ENCODE measurements around the gene HSPA12A.

HSPA12A gene, protein sequence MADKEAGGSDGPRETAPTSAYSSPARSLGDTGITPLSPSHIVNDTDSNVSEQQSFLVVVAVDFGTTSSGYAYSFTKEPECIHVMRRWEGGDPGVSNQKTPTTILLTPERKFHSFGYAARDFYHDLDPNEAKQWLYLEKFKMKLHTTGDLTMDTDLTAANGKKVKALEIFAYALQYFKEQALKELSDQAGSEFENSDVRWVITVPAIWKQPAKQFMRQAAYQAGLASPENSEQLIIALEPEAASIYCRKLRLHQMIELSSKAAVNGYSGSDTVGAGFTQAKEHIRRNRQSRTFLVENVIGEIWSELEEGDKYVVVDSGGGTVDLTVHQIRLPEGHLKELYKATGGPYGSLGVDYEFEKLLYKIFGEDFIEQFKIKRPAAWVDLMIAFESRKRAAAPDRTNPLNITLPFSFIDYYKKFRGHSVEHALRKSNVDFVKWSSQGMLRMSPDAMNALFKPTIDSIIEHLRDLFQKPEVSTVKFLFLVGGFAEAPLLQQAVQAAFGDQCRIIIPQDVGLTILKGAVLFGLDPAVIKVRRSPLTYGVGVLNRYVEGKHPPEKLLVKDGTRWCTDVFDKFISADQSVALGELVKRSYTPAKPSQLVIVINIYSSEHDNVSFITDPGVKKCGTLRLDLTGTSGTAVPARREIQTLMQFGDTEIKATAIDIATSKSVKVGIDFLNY

DNA sequence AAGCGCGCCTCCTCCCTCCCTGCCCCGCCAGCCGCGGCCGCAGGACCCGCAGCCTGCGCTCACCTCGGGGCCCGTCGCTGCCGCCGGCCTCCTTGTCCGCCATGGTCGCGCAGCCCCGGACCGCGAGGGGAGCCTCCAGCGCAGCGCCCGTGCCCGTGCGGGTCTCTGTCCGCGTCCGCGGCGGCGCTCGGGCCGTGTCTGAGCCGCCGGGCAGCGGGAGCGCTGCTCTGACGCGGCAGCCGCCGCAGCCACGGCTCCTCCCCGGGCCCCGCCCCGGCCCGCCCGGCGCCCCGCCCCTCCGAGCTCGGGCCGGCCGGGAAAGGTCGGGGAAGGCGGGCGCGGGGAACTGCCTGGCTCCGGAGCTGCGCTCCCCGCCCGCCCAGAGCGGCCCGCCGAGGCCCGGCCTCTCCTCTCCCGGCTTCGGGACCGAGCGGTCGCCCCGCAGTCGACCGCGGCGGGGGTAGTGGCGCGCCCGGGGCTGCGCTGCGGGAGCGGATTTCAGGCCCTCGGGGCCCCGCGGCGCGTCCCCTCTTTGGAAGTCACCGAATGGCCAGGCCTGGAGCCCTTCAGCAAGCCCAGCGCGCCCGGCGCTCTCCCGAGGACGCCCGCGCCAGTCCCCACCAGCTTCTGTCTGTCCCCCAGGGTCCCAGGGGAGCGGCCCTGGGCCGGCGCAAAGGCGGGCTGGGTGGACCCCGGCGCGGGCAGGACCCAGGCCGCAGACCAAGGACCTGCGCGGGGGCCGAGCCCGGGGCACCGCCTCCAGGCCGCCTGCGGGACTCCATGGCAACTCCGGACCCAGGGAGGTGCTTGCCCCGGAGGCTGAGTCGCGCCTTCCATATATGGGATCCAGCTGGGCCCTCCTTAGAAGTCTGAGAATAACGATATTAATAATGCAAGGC is at the start of gene HSPA12A:
HSPA12A (minus strand) TSS at position 200 of the 899 bp plus-strand sequence; CDS start at position 103, 97 bp downstream.
- peak; percentile 26 for DNase-seq

DNA sequence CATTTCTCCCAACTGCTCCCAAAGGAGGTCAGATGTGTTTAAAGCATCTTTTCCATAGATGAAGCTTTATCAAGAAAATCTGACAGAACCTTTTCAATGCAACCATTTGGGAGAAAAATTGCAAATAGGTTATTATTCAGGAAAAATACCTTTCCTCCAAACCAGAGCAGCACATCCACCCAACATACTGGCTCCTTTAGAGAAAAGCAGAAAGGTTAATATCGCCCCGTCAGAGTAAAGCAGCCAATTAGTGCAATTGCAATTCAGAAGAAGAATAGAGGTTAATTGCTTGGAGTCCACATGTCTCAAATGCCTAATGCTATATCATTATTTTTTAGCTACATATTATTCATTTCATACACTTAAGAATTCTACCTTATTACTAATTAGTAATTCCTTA is 48.9 kb upstream of the HSPA12A start:
- DNase-seq, result no peak

DNA sequence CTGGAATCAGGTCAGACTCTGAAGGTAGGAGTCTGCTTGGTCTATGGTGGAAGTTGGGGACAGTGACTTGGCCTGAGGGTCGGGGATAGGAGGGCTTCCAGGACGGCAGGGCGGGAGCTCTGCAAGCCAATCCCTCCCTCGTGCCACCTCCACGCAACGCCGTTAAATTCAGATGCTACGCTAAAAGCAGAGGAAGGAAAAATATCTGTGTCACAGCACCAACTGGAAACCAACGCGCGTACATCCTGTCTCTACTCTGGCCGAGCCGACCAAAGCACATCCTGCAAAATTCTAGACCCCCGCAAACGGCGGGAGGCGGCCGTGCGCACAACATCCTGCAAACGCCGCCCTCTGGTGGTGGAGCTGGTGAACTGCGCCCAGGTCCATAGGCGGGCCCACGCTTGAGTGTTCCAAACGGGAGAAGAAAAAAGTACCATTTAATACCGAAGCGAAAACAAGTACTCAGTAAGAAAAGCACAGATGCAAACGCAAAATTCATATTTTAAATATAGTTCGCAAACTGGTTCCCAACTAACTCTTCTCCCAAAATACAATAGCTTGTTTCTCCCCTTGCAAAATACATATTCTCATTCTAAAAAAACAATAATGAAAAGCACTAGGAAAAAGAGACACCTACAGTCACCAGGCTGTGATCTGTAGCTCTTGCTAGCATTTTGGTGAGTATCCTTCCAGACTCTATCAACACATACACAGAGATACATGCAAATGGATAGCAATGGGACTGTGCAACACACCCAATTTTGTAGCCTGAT is 45.7 kb upstream of the HSPA12A start:
- peak; percentile 54 for DNase-seq

DNA sequence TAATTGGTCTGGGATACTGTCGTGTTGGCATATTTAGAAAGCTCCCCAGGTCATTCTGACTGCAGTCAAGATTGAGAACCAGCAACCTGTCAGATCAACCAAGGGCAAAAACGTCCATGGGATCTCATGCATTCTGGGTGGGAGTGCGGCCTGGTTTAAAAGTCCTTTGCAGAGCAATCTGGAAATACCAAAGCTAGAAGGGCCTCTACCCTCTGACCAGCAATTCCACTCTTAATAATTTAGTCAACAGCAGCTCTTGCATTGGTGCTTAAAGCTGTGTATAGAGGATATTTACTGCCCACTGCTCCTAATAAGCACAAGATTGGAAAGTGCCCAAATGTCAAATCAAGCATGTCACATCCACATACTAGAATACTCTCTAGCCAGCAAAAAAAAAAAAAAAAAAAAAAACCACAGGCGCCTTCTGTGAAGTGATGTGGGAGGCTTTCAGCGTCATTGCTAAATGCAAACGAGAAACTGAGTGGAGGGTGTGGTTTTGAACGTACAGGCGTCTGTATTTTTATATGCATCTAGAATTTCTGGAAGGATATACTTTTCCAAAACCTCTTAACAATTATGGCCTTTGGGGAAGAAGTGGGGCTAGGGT is 44.8 kb upstream of the HSPA12A start:
- DNase-seq, result no peak

DNA sequence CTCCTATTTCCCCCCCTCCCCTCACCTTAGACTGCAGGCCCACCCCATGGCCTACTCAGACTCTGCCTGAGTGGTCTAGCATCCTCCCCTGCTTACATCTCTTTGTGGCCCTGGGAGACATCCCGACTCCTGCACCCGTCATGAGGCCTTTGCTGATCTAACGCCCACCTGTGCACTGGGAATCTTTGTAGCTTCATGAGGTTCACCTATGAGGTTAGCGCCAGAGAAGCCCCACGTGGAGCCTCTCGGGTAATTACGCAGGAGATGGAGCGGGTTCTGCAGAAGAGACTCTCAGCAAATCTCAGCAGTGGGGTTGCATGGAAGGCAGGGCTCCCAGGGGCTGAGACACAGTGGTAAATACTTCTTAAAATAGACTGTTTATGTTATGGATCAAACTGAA is 43.5 kb upstream of the HSPA12A start:
- DNase-seq, result no peak

DNA sequence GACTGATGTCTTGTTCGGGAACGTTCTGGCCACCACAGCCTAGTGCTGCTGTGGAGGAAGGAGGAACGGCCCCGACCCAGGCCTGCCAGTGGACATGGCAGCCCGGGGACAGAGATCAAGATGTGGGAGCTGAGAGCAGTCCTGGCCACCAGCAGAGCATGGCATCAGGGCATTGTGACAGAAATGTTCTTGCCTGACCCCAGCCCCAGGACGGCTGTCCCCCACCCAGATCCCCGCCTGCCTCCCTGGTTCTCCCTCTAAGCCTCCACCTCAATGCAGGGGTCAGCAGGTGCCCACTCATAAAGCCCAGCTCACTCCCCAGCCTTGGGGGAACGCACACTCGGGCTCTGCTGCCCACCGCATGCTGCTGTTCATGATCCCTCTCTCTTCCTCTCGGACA is 42.9 kb upstream of the HSPA12A start:
- DNase-seq, result no peak

DNA sequence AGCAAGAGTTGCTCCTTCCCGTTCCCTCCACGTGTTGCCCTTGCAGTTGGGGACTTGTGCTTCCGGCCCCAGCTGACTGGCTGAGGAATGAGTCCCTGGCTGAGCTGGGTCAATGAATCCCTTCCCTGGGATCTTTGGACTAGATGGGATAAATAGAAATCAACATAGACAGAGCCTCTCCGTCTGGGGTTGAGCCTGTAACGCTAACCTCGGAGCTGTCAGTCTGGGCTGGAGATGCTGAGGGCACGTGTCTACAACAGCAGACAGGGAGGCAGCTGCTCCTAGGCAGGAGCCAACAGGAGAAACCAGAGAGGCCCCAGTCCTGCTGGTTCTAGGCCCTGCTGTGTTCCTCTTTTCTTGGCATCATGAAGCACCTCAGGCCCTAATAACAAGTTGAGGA is 42.3 kb upstream of the HSPA12A start:
- no peak for DNase-seq

DNA sequence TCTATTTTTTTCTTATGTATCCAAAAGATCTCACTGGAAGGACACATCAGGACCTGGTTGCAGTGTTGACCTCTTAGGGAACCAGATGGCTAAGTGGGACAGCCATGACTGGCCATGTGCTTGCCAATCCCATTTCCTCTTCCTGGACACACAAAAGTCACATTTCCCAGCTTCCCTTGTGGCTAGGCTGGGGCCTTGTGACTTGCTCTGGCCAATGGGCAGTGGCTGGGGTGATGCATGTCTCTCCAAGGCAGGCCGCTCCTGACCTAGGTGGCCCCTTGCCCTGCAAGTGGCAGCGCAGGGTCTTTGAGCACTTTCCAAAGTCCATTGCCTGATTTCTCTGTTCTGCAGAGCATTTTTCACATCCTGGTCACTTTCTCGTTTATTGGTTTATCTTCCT is 41.7 kb upstream of the HSPA12A start:
- no peak for DNase-seq

DNA sequence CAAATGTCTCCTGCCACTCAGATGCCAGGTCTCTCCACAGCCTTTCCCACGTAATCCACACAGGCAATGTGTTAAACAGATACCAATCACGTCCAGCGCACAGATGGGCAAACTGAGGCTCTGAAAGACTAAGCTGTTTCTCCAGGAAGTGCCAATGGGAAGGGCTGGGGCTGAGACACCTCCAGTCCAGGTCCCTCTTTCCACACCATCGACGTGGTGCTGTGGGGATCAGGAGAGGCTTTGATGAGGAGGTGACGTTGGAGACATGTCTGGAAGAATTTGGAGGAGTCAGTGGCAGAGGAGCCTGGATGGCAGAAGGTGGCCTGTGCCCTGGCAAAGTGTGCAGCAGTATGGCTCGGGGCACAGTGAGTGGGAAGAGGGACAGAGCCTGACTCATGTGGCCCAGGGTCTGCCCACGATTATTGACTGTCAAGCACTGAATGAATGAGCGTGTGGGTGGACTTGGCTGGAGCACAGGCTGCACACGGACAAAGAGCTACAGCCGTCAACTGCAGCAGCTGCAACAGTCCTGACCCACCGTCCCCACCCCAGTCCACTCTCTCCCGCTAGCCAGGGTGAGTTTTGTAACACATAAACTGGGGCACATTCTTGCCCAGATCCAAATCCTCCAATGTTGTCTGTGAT is 40.8 kb upstream of the HSPA12A start:
- DNase-seq, result no peak

DNA sequence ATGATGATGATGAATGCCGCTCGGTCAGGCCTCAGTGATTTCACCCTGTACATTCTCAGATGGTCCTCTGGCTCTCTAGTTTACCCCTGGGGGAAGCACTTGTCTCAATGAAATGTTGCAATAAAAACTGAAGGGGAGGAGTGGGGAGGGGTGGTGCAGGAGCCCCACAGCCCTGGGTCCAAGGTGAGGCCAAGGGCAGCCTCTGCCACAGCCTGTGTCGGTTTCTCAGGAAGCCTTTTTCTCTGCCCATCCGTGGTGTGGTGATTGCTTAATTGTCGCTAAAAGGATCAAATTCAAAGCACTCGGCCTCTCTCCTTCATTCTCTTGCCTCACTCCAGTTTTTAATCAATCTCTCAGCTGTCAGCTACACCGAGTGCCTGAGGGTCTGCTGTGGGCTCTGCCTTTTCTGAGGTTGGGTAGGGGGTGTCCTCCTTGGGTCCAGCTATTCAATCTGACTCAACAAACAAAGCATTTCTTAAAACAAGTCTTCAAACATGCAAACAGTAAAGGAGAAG is 39.1 kb upstream of the HSPA12A start:
- DNase-seq, result no peak

DNA sequence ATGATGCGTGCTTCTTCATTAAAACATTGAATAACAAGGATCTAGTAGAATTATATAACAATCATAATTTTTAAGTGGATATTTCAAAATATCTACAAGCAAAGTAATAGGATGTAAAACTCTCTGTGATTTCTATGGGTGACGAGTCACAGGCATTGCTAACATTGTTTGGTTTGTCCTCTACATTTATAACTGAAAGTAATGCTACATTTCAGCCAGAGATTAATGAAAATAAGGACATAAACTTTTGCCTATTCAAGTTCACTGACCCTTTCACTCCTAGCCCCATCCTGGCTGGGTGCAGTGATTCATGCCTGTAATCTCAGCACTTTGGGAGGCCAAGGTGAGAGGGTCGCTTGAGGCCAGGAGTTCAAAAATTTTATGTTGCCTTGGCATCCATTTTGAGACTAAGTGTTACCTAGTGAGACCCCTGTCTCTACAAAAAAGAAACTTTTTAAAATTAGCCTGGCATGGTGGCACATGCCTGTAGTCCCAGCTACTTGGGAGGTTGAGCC is 38.4 kb upstream of the HSPA12A start:
- DNase-seq, result no peak

DNA sequence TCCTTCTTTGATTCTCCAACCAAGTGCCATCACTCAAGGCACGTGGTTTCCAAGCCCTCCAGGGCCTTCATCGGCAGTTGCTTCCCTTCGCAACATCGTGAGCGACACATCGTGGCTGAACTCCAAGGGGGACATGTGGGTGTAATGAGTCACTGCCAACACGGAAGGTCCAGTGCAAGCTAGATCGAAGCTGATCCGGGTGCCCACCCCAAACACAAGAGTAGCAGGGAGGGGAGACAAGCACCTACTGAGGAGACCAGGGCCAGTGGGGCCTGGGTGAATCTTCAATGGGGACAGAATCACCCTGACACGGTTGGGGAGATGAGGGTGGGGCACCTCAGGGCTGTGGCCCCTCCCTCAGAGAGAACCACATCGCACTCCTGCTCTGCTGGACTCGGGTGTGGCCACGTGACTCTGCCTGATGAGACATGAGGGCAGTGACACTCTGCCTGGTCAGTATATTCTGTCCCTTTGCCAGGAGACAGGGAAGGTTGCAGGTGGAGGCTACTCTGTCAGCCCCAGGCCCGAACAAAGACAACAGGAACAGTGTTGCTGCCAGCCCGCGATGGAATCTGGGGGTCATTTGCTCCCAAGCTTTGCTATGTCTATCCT is 36.8 kb upstream of the HSPA12A start:
- DNase-seq, result no peak

DNA sequence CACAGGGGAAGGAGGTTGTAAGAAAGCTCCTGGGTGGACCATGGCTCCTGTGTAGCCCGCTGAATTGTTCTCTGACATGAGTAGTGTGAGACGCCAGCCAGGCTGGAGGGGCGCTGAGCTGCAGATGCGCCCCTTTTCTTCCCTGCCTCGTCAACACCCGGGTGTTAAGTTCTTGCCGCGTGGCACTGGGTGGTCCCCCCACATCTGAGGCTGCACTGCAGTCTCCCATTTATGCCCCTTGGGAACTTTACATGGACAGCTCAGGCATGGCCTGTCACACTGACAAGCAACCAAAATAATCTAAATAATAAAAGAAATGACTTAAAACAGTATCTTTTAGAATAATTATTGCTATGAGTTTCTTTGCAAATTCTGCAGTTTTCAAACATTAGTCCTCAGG is 34.6 kb upstream of the HSPA12A start:
- DNase-seq, result no peak

DNA sequence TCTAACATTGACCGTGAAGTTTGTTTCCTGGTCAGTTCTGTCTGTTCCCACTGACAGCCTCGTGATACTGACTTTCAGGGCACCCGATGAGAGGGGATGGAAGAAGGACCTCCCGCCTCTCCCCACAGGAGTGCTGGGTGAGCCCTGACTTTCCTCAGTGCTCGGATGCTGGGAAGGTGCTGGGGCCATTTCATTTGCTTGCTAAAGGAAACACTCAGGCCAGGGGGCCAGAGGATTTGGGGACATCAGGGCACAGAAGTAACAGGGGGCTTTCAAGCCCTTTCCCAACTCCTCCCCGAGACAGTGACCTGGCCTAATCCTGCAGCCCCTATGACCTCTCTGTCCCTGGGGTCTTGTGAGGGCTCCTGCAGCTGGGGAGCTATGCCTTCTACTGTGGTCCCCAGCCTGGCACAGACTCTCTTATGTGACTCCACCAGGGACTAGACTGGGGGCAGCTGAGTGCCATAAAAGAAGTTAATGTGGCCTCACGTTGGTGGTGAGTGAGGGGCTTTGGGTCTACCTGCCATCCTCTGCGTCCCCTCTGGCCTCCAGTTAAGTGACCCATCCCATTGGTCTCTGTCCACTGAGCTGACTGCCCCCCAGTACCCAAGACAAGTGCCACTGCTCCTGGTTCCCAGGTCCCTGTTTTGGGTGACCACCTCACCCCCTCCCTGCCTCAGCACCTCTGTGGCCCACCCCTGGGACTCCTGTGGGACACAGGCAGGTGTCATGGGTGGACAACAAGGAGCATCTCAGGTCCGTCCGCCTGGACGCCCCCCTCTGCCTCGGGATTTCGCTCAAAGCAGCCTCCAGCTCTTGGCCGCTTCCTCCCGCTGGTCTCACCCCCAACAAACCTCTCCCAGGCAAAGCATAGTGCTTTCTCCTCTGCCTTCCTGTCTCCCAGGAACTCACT is 33.4 kb upstream of the HSPA12A start:
- DNase-seq, result no peak

DNA sequence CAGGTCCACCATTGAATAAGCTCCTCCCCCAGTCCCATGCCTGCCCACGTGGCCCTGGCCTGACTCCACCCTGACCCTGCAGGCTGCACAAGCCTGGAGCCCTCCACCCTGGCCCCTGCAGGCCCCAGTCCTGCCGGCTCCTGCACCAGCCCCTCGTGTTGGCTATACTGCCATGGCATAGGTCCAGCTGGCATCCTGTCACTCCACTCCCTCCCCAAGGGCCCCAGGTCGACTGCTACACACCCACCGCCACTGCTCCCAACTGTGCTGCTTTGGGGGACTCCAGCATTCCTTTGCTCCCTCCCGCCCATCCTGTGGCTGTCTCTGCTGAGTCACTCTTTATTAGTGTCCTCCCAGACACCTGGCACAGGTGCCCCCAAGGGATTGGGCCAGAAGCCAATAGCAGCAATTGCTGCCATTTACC is 32.4 kb upstream of the HSPA12A start:
- DNase-seq, result peak; percentile 43

DNA sequence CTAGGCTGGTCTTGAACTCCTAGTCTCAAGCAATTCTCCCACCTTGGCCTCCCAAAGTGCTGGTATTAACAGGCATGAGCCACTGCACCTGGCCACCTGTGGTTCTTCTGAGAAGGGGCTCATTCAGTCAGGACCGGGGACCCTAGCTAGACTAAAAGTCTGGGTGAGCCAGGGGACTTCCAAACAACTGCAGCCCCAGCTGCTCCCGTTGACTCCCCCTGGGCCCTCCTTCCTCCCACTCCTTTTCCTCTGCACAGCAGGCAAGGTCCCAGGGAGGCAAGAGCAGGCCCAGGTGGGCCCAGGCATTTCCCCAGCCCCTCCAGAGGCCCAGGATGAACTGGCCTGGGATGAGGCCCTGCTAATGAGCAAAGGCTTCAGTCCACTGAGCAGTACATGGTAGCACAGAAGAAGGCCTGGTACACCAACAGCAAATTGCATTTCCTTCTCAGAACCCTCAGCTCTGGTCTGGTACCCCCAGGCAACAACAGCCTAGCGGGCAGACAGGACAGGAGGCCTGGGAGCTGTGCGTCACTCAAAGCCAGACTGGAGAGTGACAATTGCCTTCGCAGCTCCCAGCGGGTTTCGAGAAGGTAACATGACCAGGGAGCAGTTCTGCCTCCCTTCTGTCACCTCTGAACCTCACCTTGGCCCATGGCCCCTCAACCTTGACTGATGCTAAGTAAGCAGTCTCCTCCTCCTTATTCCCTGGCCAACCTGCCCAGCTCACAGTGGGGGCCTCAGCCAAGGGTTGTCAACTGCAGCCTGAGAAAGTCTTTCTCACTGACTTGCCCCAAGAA is 30.7 kb upstream of the HSPA12A start:
- no peak for DNase-seq

DNA sequence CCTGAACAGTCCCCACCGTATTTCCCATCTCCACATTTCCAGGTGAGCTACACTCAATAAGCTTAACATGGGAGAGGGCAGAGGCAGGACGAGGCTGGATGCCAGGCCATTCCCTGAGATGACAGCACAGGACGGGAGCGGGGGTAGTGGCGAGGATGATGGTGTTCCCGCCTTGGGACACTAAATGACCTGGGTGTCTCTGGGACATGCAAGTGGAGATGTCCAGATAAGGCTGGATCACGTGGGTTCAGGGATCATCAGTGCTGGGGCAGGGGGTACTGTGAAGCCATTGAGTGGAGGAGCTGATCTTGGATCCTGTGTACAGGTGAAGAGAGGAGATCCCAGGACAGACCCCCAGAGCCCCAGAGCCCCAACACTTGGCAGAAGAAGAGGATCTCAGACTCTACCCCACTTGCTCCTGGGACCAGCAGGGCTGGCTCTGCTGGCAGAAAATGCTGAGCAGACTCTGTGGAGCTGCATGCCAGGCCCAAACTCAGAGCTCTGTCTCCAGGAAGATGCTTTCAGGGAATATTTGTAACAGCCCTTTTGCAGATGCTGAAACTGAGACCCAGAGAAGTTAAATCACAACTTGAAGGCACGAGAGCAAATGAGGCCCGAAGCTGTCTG is 29.7 kb upstream of the HSPA12A start:
- no peak for DNase-seq

Measured in NCI-H1105 treated with DMSO at 0.1 percent for 48 hours (cell line).